ENCODE results near the gene MYBPC2. TPM values are rescaled to one million over a fixed set of nuclear protein-coding genes. Genes with fewer than 3 reads are reported as not detected.
"Not testable (repeated sequence)": the region's sequence is repeated elsewhere in the genome, so short reads cannot be mapped to it uniquely, and the experiment has no call there.

The MYBPC2 gene
- total RNA-seq, 2 experiments from 2014 or later: 0.04 TPM; not detected in 1

DNA sequence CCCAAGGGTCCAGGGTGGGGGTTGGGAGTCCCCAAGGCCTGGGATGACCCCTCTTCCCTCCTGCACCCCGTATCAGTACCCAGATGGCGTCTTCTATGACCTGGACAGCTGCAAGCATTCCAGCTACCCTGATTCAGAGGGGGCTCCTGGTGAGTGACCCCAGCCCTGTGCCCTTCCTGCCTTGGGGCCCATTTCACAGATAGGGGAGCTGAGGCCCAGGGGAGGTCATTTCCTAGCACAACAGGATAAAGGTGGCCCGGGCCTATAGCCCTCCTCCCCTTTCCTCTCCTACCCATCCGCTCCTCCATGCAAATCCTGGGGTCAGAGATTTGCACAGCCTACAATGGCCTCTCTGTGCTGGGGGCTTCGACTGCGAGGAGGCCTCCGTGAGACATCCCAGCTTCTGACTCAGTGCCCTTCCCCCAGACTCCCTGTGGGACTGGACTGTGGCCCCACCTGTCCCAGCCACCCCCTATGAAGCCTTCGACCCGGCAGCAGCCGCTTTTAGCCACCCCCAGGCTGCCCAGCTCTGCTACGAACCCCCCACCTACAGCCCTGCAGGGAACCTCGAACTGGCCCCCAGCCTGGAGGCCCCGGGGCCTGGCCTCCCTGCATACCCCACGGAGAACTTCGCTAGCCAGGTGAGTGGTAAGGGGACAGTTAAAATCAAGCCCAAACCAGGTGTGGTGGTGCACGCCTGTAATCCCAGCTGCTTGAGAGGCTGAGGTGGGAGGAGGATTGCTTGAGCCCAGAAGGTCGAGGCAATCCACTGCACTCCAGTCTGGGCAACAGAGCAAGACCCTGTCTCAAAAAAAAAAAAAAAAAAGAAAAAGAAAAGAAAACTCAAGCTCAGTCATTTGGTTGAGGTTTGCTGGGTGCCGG is 10.1 kb upstream of the MYBPC2 start:
- POLR2A ChIA-PET: no interaction called here
- CTCF ChIA-PET: no interaction called here

DNA sequence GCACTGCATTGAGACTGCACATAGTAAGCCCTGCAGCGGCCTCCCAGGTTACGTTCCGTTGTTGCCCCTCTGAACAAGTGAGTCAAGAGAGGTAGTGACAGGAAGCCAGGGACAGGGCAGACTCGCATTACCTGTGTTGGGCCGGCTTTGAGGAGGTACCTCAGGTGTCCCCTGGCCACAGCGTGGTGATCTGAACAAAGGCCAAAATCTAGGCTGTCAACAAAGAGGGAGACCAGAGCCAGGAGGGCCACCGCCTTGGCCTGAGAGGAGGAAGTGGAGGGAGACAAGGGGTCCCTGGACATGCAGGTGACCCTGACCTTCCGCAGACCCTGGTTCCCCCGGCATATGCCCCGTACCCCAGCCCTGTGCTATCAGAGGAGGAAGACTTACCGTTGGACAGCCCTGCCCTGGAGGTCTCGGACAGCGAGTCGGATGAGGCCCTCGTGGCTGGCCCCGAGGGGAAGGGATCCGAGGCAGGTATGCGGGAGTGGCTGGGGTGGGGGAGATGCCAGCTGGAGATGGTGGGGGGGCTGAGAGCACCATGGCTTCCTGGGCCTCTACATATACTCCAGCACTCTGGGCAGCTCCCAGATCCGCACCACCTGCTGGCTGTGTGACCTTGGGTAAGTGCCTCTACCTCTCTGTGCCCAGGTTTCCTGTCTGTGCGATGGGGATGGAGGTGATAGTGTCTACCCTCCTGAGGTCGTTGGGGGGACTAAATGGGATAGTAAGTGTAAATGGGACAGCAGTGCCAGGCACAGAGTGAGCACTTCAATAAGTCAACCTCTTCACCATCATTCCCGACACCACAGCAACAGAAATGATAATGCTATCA is 9.2 kb upstream of the MYBPC2 start:
- CTCF ChIA-PET: no interaction called here

GRCh38 chr19:50425581-50425980 is 7.1 kb upstream of the MYBPC2 start:
- ChIA-PET POLR2A (no interaction called here), CTCF (no interaction called here)

More for the DNA sequence above, 9.2 kb upstream of the MYBPC2 start:
- POLR2A ChIA-PET: no interaction called here

GRCh38 chr19:50427318-50427925 is 5.3 kb upstream of the MYBPC2 start:
- POLR2A ChIA-PET: no interaction called here

DNA sequence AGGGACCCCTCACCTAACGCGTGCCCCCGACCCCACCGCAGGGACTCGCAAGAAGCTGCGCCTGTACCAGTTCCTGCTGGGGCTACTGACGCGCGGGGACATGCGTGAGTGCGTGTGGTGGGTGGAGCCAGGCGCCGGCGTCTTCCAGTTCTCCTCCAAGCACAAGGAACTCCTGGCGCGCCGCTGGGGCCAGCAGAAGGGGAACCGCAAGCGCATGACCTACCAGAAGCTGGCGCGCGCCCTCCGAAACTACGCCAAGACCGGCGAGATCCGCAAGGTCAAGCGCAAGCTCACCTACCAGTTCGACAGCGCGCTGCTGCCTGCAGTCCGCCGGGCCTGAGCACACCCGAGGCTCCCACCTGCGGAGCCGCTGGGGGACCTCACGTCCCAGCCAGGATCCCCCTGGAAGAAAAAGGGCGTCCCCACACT is 4.7 kb upstream of the MYBPC2 start:
- CTCF ChIA-PET: interaction anchor here (0.7 kb wide), 1 partner anchor 73 kb away, joined by 3 read pairs; no protein-coding TSS in a partner anchor

More at GRCh38 chr19:50427318-50427925, 5.3 kb upstream of the MYBPC2 start:
- CTCF ChIA-PET: interaction anchor here (0.7 kb wide), 1 partner anchor 73 kb away, joined by 3 read pairs; no protein-coding TSS in a partner anchor

DNA sequence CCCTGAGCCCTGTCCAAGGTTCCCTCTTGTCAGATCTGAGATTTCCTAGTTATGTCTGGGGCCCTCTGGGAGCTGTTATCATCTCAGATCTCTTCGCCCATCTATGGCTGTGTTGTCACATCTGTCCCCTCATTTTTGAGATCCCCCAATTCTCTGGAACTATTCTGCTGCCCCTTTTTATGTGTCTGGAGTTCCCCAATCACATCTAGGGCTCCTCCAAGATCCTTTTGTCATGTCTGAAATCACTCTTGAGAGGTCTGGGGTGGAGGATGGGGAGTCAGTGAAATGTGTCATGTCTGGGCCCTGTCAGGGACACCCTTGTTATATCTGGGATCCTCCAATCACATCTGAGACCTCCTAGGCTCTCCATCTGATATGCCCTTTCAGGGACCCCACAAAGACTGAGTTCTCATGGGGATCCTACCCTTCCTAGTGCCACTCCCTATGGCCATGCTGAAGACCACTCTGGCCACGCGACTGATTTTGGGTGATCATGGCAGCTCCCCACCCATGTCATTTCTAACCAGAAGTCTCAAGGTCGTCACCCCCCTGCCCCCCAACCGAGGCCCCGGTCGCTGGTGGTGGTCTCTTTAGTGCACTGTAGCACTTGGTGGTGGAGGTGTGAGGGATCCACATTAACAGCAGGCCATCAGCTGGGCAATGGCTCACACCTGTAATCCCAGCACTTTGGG is 3.8 kb upstream of the MYBPC2 start:
- POLR2A ChIA-PET: no interaction called here
- CTCF ChIA-PET: no interaction called here

More for the DNA sequence above, 4.7 kb upstream of the MYBPC2 start:
- POLR2A ChIA-PET: no interaction called here

- ChIA-PET CTCF (interaction anchor here (0.9 kb wide), 1 partner anchor 16 kb away, joined by 4 read pairs; no protein-coding TSS in a partner anchor), POLR2A (no interaction called here)
Observed at GRCh38 chr19:50430888-50431342, 1.8 kb upstream of the MYBPC2 start.

DNA sequence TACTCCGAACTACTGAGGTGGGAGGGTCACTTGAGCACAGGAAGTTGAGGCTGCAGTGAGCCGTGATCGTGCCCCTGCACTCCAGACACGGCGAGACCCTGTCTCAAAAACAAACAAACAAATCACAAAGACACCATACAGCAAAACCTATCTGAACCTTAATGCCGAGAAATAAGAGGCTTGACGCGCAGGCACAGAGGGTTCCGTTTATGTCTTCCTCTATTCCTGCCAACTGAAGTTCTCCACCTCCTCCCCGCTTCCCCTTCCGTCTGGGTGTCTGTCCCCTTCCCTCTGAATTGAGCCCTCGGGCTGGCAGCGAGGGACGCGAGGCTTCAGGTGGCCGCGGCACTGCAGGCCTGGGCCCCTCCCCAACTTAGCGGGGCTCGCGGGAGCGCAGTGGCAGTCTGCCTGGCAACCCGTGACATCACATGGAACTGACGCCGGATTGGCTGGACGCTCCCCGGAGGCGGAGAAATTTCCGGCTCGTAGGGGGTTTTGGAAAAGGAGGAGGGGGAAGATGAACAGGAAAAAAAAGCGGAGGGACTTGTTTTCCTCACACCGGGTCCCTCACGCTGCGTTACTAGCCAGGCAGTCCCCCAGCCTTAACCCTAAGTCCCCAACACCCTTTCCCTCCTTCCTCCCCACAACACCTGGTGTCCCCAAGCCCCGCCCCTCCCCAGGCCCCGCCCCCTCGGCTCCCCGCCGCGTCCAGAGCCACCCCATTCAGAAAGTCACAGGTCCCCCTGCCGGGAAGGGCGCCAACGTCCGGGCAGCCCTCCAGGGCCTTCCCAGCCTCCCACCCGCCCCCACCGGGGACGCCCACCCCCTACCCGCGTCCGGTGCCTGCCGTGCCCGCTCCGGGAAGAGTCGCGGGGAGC is 1.1 kb upstream of the MYBPC2 start:
- CTCF ChIA-PET: interaction anchor here (0.9 to 1.1 kb wide), 2 partner anchors 16 to 74 kb away, joined by 3 to 4 read pairs; no protein-coding TSS in a partner anchor
- POLR2A ChIA-PET: no interaction called here

- POLR2A ChIA-PET: no interaction called here
Observed at GRCh38 chr19:50433201-50434180, 799 bp downstream of the MYBPC2 start.

GRCh38 chr19:50434525-50434924 is 1.8 kb downstream of the MYBPC2 start:
- CTCF ChIA-PET: no interaction called here
- POLR2A ChIA-PET: no interaction called here

More at GRCh38 chr19:50433201-50434180, 799 bp downstream of the MYBPC2 start:
- CTCF ChIA-PET: interaction anchor here (1.1 kb wide), 1 partner anchor 76 kb away, joined by 3 read pairs; no protein-coding TSS in a partner anchor

GRCh38 chr19:50435221-50435620 is 2.5 kb downstream of the MYBPC2 start:
- POLR2A ChIA-PET: no interaction called here
- CTCF ChIA-PET: no interaction called here

DNA sequence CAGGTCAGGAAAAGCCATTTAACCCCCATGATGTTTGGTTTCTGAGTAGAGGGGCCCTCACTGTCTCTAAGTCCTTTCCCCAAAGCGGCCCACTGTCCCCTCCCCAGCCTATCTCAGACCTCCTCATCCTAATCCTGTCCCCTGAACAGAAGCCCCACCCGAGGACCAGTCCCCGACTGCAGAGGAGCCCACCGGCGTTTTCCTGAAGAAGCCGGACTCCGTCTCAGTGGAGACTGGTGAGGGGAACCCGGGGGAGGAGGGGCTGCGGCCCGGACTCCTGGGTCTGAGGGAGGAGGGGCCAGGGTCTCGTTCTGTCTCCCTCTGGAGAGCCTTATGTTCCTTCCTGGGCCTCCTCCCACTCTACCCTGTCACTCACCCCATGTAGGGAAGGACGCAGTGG is 2.9 kb downstream of the MYBPC2 start:
- CTCF ChIA-PET: no interaction called here
- POLR2A ChIA-PET: no interaction called here

DNA sequence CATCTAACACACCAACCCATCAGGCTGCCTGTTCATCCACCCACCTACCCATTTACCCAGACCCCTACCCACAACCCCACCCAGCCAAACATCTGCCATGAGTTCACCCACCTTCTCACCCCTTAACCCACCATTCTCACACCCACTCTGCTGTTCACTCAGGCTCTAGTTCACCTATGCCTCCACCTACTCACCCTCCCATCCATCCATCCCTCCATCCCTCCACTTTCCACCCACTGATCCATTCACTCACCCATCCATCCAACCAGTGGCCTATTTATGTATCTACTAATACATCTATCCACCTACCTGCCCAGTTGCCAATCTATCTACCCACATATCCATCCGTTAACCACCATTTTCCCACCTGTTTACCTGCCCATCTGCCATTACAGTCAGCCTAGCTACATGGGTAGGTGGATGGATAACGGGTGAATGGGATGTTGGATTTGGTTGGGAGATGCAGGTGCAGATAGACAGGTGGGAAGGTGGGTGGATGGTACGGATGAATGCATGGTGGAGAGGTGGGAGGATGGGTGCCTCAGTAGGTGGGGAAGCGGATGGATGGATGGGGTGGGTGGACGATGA is 5.3 kb downstream of the MYBPC2 start:
- CTCF ChIA-PET: no interaction called here
- POLR2A ChIA-PET: no interaction called here

- CTCF ChIA-PET: not testable (repeated sequence)
Observed at GRCh38 chr19:50439130-50439529, 6.4 kb downstream of the MYBPC2 start.

GRCh38 chr19:50444059-50444458 is 11.4 kb downstream of the MYBPC2 start:
- POLR2A ChIA-PET: no interaction called here
- CTCF ChIA-PET: no interaction called here

More at GRCh38 chr19:50439130-50439529, 6.4 kb downstream of the MYBPC2 start:
- POLR2A ChIA-PET: not testable (repeated sequence)

- ChIA-PET POLR2A (no interaction called here), CTCF (no interaction called here)
Observed at GRCh38 chr19:50447053-50447452, 14.4 kb downstream of the MYBPC2 start.

DNA sequence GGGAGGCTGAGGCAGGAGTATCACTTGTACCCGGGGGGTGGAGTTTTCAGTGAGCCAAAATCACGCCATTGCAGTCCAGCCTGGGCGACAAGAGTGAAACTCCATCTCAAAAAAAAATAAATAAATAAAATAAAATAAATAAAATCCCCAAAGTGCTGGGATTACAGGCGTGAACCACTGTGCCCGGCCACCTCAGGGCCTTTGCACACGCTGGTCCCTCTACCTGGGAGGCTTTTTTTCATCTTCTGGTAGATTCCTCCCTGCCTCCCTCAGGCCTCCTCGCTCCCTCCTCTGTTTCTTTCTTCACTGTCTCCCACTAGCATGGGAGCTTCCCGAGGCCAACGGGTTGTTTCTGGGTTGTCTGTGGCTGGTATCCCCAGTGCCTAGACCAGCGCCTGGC is 15.1 kb downstream of the MYBPC2 start:
- CTCF ChIA-PET: no interaction called here
- POLR2A ChIA-PET: interaction anchor here (0.6 kb wide), 1 partner anchor 405 kb away, joined by 10 read pairs; no protein-coding TSS in a partner anchor

Measured in activated CD8-positive, alpha-beta memory T cell treated with anti-CD3 and anti-CD28 coated beads for 36 hours (primary cell).